Fibroblast of skin of right quadriceps (primary cell): ENCODE measurements around the gene MSX1.

ENCODE experiments used
- DNase-seq: peaks from one replicate; pipeline ENCODE4 v3.0.0-alpha.2; 2013

The MSX1 gene

GRCh38 chr4:4842476-4843441, 16.7 kb upstream of the MSX1 start:
- no peak for DNase-seq

GRCh38 chr4:4843635-4844291, 15.7 kb upstream of the MSX1 start:
- DNase-seq: no peak

GRCh38 chr4:4845027-4845426, 14.4 kb upstream of the MSX1 start:
- no peak for DNase-seq

GRCh38 chr4:4847011-4847410, 12.5 kb upstream of the MSX1 start:
- no peak for DNase-seq

GRCh38 chr4:4848540-4848939, 10.9 kb upstream of the MSX1 start:
- no peak for DNase-seq

GRCh38 chr4:4849106-4849505, 10.4 kb upstream of the MSX1 start:
- no peak for DNase-seq

- no peak for DNase-seq
These were observed 9.8 kb upstream of the MSX1 start for GRCh38 chr4:4849524-4850193.

GRCh38 chr4:4851081-4851480, 8.4 kb upstream of the MSX1 start:
- DNase-seq: no peak

GRCh38 chr4:4851906-4852305, 7.6 kb upstream of the MSX1 start:
- DNase-seq: no peak

GRCh38 chr4:4852591-4853362, 6.7 kb upstream of the MSX1 start:
- peak; percentile 85 for DNase-seq

- no peak for DNase-seq
These were observed 6.1 kb upstream of the MSX1 start for GRCh38 chr4:4853371-4853823.

GRCh38 chr4:4853921-4854648, 5.4 kb upstream of the MSX1 start:
- DNase-seq: no peak

GRCh38 chr4:4854649-4855295, 4.7 kb upstream of the MSX1 start:
- DNase-seq: no peak

- no peak for DNase-seq
These were observed 4.0 kb upstream of the MSX1 start for GRCh38 chr4:4855301-4856070.

GRCh38 chr4:4856071-4857000, 3.1 kb upstream of the MSX1 start:
- no peak for DNase-seq

GRCh38 chr4:4857001-4857808, 2.3 kb upstream of the MSX1 start:
- no peak for DNase-seq

GRCh38 chr4:4857809-4858508, 1.5 kb upstream of the MSX1 start:
- DNase-seq: no peak
